HG02885 (cell line): ENCODE data around the gene CLMN.

Source experiments
- ATAC-seq: cut with Tn5 transposase; IDR thresholded peaks from one replicate; pipeline ENCODE4 v1.9.1; 2021; ENCODE audit warnings: mild to moderate bottlenecking; ENCODE audit not compliant: unreplicated experiment, poor library complexity

Gene CLMN, protein sequence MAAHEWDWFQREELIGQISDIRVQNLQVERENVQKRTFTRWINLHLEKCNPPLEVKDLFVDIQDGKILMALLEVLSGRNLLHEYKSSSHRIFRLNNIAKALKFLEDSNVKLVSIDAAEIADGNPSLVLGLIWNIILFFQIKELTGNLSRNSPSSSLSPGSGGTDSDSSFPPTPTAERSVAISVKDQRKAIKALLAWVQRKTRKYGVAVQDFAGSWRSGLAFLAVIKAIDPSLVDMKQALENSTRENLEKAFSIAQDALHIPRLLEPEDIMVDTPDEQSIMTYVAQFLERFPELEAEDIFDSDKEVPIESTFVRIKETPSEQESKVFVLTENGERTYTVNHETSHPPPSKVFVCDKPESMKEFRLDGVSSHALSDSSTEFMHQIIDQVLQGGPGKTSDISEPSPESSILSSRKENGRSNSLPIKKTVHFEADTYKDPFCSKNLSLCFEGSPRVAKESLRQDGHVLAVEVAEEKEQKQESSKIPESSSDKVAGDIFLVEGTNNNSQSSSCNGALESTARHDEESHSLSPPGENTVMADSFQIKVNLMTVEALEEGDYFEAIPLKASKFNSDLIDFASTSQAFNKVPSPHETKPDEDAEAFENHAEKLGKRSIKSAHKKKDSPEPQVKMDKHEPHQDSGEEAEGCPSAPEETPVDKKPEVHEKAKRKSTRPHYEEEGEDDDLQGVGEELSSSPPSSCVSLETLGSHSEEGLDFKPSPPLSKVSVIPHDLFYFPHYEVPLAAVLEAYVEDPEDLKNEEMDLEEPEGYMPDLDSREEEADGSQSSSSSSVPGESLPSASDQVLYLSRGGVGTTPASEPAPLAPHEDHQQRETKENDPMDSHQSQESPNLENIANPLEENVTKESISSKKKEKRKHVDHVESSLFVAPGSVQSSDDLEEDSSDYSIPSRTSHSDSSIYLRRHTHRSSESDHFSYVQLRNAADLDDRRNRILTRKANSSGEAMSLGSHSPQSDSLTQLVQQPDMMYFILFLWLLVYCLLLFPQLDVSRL

DNA sequence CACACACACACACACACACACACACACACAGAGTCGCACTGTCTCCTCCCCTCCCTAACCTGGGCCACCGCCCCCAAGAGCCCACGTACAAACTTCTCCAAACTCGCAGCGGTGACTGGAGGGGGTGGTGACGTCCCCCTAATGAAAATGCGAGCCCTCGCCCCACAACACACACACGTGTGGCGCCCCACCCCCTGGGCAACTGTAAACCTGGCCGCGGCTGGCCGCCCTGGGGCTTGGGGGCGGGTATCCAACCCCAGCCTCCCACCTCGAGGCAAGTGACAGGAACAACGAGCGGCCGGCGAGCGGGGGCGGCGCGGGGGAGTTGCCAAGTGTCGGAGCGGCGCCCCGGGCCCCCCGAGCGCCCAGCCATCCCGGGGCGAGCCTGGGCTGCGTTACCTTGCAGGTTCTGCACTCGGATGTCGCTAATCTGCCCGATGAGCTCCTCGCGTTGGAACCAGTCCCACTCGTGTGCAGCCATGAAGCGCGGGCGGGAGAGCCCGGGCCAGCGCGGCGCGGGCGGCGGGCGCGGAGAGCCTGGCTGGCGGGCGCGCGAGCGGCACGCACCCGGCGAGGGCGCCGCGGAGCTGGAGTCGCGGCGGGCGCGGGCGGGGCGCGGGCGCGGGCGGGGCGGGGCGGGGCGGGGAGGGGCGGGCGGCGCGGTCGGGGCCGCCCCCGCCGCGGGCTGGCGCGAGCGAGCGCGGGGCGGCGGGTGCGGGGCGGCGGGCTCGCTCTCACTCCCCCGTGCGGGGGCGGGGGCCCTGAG, at the start of gene CLMN:
Gene CLMN (minus strand): TSS at position 597 of the 766 bp plus-strand sequence. CDS start 116 bp downstream, at position 481.
- ATAC-seq, result peak; percentile 58

DNA sequence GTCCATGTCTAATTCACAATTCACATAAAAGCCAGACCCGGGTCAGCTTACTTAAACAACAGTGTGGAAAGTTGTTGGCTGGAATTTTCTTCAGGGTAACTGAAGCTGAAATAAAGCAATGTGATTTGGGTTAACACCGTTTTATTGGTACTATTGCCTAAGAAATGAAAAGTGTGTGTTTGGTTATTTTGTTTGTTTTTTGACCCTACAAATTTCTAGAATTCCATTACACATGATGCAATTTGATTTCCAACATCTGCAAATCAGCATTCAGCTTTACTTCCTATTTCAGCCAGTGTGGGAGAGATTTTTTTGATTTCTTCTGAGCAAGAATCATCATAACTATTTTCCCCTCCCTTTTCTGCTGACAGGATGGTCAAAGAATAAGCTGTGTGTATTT, 45.7 kb upstream of the CLMN start:
- ATAC-seq, result no peak

DNA sequence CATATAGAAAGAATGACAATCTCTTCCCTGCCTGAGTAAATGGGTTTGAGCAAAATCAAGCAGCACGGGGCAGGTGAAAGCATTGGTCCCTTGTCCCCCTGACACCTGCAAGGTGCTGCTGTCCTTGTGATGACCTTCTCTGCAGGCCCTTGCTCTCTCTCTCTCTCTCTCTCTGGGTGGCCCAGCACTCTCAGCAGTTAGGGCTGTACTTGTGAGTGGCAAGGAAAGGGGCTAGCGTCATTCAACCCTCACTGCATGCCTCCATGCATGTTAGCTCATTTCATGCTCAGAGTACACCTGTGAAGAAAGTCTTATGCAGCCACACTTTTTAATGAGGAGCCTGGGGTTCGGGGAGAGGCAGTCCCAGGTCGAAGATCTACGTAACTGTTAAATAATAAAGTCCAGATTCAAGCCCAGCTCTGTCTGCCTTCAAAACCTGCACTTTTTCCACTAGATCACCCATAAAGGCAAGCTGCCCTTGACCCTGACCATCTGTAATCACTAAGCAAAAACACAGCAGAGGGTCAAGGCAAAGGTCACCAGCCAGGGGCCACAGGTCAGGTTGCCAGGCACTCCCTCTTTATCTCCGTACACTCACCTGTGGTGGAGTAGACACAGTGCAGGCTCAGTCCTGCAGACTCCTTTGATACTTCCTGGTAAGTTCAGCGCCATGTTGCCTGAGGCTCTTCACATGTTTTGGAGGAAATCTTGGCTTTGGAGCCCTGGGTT, 44.9 kb upstream of the CLMN start:
- no peak for ATAC-seq

DNA sequence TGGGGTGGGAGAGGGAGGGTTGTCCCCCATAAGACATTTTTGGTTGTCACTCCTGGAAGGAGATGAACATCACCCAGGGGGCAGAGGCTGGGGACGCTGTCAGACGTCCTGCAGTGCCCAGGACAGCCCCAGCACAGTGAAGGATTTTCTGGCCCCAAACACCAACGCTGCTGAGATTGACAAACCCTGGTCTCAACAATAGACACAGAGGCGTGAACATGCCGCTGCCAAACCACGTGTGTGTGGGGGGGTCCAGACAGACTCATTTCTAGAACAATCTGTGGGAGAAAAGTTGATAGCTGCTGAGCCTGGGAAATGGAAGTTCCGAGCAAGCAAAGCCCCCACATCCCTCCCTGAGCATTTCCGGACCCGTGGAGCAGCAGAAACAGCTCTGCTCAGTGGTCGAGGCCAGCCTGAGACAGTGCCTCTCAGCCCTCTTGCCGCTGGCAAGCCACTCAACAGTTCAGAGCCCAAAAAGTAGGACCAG, 43.8 kb upstream of the CLMN start:
- ATAC-seq, result peak; percentile 45

DNA sequence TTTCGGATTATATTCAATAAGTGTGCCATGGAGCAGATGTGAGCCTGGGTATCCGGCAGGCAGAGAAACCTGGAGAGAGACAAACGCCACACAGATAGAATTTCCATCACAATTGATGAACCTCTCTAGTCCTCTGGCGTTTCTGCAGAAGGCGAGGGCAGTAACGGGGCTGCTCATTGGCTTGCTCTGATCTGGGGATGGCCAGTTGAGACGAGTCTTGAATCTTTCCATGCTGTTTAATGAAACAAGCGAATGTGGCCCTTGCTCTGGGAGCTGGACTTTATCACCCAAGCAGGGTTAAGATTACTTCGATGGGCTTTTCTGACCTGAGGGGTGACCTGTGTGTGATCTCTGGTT, 42.4 kb upstream of the CLMN start:
- no peak for ATAC-seq

DNA sequence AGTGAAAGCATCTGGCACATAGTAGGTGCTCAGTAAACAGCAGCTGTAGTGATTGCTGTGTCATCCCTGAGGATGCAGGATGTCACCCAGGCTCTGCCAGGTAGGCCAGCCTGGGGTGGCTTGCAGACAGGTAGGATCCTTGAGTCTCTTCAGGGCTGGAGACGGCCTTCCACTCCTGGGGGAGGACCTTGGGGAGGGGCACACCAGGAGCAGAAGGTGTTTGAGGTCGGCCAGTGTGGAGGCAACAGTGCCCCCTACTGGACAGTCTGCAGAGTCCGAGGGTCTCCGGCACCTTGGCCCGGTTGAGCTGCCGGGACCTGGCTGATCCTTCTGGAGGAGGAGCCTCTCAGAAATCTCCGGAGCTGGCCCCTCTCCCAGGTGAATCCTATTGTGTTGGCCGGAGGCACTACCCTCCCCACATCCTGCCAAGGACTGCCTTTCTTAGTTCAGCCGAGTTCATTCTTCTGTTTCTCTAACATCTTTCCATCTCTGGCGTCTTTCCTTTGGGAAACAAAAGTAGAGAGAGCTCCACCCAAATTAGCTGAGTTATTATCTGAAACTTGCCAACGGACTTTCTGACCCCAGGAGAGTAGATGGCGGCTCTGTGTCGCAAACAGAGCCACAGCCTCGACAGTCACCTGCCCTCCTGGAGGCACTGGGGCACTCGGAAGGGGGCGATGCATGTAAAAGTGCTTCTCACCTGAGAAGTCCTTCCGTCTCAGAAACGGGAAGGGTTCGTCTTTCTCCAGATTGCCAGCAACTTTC, 41.8 kb upstream of the CLMN start:
- peak; percentile 65 for ATAC-seq

DNA sequence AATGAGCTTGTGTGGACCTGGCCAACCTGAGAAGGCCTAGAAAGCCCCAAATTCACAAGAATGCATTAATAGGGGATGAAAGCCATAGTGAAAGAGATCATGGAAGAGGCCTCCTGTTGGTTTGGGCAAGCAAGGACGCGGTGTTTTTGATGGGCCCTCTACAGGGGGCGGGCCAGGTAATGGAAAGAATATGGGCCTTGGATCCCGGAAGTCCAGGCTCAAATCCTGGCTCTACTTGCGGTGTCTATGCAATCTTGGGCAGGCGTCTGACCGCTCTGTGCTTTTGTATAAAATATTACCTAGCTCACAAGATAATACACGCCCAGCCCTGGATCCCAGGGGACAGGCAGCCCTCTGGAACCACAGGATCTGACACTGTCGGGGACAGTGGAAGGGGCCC, 41.1 kb upstream of the CLMN start:
- no peak for ATAC-seq

DNA sequence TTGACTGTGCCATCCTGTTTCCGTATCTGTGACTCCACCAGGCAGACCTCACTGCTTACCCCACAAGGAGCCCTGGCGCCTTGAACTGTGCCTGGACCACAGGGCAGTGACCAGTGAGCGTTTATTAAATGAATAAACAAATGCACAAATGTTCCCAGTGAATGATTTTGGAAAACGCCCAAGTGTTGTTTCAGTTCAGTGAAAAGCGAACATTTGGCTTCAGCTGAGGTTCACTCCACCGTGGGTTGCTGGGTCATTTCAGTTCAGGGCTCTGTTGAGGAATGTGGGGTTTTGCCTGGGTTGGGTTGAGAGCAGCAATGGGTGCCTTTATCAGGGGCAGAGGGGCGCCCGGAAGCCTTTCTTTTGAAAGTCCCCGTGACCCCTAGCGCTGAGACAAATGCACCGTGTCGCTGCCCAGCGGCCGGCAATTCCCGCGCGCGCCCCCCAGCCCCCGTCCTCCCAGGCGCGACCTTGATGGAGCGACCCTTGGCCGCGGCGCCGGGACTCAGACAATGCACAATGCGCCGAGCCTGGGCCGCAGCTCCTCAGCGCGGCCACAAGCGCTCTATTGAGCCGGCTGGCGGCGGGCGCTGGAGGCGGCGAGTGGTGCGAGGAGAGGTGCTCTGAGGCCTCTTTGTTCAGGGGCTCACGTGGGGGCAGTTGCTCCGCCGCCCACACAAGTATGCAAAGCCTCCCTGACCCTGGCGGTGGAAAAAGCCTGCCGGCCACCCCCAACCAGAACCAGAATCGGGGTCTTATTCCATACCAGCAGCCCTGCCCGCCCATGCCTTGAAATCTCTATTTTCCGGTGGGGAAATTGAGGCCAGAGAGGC, 40.5 kb upstream of the CLMN start:
- no peak for ATAC-seq

DNA sequence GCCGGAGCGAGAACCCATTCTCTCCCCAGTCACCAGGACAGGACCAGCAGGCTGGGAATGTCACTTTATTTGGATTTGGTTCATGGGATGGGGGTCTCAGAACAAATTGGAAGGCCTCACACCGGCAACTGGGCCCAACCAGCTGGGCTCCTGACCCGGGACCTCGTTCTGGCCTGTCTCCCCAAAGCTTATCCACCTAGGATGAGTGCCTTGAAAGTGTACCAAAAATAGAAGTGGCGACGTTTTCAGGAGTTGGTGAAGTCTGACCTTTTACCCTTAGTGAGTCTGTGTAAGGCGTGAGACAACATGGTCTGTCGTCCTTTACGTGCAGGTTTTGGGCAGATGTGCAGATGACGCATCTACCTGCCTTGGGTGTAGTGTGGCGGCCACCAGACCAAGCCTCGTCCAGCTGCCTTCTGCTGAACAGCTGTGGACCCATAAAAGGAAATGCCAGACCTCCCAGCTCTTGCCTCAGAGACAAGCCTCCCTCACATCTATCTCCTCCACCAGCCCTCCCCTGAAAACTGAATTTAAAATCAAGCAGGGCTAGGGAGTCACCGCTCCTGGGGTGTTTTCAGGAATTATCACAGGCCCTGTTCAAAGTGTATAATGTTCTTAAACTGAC, 36.6 kb upstream of the CLMN start:
- no peak for ATAC-seq

DNA sequence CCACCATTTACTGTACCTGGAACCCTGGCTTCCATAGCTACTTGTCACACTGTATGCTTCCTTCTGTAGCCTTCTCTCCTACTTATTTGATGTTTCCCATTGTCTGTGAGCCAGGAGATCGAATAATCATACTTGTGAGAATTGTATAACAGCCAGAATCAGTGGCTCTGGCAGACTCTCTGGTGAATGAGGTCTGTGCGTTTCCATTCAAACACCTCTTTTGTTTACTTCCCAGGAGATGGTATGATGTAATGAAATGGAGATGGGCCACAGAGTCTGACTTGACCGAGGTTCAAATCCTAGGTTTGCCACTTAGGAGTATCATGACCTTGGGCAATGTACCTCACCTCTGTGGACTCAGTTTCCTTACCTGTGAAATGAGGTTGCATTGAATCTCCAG, 35.7 kb upstream of the CLMN start:
- no peak for ATAC-seq

DNA sequence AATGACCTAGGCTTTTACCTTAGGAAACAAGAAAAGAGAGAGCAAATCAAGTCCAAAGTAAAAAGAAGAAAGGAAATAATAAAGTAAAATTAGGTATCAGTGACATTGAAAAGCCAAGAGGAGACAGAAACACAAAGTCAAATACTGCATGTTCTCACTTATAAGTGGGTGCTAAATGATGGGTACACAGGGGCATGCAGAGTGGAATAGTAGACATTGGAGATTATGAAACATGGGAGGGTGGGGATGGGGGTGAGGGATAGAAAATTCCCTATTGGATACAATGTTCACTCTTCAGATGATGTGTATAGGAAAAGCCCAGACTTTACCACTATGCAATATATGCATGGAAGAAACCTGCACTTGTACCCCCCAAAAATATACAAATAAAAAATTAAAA, 35.1 kb upstream of the CLMN start:
- no peak for ATAC-seq

DNA sequence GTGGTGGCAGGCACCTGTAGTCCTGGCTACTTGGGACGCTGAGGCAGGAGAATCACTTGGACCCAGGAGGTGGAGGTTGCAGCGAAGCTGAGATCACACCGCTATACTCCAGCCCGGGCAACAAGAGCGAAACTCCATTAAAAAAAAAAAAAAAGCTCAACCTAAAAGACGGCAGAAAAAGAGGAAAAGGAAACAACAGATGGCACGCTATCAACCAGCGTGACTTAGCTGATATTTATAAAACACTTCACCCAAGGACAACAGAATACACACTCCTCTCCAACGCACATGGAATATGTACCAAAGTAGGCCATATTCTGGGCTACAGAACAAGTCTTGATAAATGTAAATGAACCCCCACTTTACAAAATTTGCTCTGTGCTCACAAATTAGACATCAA, 34.0 kb upstream of the CLMN start:
- ATAC-seq, result no peak

DNA sequence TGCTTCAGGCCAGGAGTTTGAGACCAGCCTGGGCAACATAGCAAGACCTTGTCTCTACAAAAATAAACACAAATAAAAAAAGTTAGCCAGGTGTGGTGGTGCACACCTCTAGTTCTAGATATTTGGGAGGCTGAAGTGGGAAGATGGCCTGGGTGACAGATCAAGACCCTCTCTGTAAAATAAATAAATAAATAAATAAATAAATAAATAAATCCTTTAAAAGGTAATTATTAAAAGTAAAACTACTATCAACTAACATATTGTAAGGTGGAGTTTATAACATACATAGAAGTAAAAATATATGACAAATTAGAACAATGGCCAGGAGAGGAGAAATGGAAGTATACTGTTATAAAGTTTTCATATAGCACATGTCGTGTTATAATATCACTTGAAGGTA, 33.3 kb upstream of the CLMN start:
- ATAC-seq, result no peak

DNA sequence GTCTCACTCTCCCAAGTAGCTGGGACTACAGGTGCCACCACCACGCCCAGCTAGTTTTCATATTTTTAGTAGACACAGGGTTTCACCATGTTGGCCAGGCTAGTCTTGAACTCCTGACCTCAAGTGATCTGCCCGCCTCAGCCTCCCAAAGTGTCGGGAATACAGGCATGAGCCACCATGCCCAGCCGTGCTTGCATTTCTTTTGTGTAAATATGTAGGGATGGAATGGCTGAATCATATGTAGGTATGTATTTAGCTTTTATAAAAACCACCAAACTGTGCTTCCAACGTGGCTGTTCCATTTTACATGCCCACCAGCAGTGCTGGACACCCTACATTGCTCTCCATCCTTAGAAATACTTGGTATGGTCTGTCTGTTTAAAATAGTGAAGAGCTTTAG, 32.8 kb upstream of the CLMN start:
- no peak for ATAC-seq

DNA sequence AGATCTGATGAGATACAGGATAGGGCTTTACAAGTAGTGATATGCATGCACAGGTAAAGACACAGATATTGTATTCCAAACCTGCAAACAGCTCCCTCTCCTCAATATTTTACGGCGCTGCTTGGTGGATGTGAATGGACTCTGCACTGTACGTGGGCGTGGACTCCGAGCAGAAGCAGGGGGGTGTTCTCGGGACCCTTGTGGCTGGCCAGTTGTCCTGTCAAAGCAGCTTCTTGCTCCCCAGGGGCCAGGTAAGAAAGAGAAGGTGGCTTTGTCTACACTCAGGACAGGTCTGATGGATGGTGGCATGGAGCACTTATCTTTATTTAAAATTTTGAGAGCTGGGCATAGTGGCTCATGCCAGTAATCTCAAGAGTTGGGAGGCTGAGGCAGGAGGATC, 29.5 kb upstream of the CLMN start:
- ATAC-seq, result no peak

DNA sequence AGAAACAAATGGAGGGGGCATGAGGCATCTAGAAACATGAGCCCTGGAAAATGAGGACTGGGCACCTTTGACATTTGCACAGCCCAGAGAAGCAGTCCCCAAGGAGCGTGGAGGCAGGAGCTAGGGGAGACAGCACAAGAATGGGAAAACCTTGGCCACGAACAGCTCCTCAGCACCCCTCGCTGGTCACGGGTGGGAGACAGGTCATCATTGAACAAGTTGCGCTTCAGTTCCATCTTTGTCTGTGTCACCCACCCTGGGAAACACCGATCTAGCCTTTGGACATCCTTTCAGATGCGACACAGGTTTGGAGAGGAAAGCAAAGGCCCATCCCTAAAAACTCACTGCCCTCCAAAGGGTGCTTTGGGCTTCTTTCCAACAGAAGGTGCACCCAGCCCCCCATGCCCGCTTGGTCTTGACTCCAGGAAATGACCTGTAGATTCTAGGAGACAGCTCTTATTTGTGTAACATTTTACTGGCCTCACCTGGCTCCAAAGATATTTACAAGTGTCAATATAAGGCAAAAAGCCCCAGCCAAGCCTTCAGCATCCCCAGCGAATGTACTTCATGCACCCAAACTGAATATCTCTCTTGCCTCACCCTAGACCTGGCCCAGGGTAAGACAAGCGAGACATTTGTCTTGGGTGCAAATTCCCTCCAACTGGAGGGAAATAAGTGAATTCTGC, 28.8 kb upstream of the CLMN start:
- ATAC-seq, result no peak

DNA sequence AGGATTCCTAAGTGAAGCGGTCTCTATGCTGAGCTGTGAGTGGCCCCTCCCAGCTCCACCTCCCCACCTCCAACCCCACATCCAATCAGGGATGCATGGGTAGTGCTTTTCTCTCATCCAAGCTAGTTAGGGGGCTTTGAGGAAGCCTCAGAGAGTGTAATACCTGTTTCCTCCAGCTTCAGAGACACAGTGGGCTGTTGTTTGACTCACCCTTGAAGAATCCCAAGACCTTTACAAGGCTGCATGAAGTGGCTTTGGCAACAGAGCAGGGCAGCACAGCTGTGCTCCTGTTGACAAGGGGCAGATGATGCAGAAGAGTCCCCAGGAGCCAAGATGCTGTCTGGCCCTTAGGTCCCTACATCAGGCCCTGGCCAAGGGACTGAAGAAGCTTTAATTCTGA, 27.1 kb upstream of the CLMN start:
- ATAC-seq, result no peak
